ENCODE measurements around the gene COQ9.
A peak's percentile ranks its signal among the peaks of the same experiment; 100 is the strongest.

The COQ9 gene

GRCh38 chr16:57407521-57408353 lies 39.5 kb upstream of the COQ9 start:
- H3K4me3 ChIP-seq (ENCODE audit: low read depth, low read length) = no peak overlapping the region
- DNase-seq (ENCODE audit: low read depth) = no peak

GRCh38 chr16:57409065-57409464 lies 38.2 kb upstream of the COQ9 start:
- TF ChIP-seq CTCF (IDR thresholded peaks at IDR 0.05; ENCODE audit: low read depth, low read length) (no peak), MAX (IDR thresholded peaks at IDR 0.05; ENCODE audit: low read depth, low read length) (no peak), POLR2A (IDR thresholded peaks at IDR 0.05; ENCODE audit: extremely low read depth, insufficient read length) (no peak), MYC (IDR thresholded peaks at IDR 0.05; ENCODE audit: low read depth, low read length) (no peak)
- no peak overlapping the region for H3K4me3 ChIP-seq (ENCODE audit: low read depth, low read length)
- DNase-seq (ENCODE audit: low read depth) = no peak

More at GRCh38 chr16:57407521-57408353, 39.5 kb upstream of the COQ9 start:
- no peak for TF ChIP-seq POLR2A (IDR thresholded peaks at IDR 0.05; ENCODE audit: extremely low read depth, insufficient read length)
- no peak for TF ChIP-seq MYC (IDR thresholded peaks at IDR 0.05; ENCODE audit: low read depth, low read length)
- TF ChIP-seq CTCF (IDR thresholded peaks at IDR 0.05; ENCODE audit: low read depth, low read length) = no peak
- no peak for TF ChIP-seq MAX (IDR thresholded peaks at IDR 0.05; ENCODE audit: low read depth, low read length)

GRCh38 chr16:57409870-57410587 lies 37.2 kb upstream of the COQ9 start:
- no peak overlapping the region for H3K4me3 ChIP-seq (ENCODE audit: low read depth, low read length)
- DNase-seq (ENCODE audit: low read depth) = peak; percentile 37
- TF ChIP-seq POLR2A (IDR thresholded peaks at IDR 0.05; ENCODE audit: extremely low read depth, insufficient read length) (no peak), MYC (IDR thresholded peaks at IDR 0.05; ENCODE audit: low read depth, low read length) (no peak), CTCF (IDR thresholded peaks at IDR 0.05; ENCODE audit: low read depth, low read length) (no peak), MAX (IDR thresholded peaks at IDR 0.05; ENCODE audit: low read depth, low read length) (no peak)

- H3K4me3 ChIP-seq (ENCODE audit: low read depth, low read length) = no peak overlapping the region
- no peak for TF ChIP-seq POLR2A (IDR thresholded peaks at IDR 0.05; ENCODE audit: extremely low read depth, insufficient read length)
- TF ChIP-seq CTCF (IDR thresholded peaks at IDR 0.05; ENCODE audit: low read depth, low read length) = no peak
- TF ChIP-seq MYC (IDR thresholded peaks at IDR 0.05; ENCODE audit: low read depth, low read length) = no peak
- TF ChIP-seq MAX (IDR thresholded peaks at IDR 0.05; ENCODE audit: low read depth, low read length) = no peak
These were observed 35.8 kb upstream of the COQ9 start for GRCh38 chr16:57411362-57411976.

GRCh38 chr16:57412584-57412983 lies 34.7 kb upstream of the COQ9 start:
- DNase-seq (ENCODE audit: low read depth) = no peak

More at GRCh38 chr16:57411362-57411976, 35.8 kb upstream of the COQ9 start:
- no peak for DNase-seq (ENCODE audit: low read depth)

More at GRCh38 chr16:57412584-57412983, 34.7 kb upstream of the COQ9 start:
- TF ChIP-seq POLR2A (IDR thresholded peaks at IDR 0.05; ENCODE audit: extremely low read depth, insufficient read length) = no peak
- TF ChIP-seq MAX (IDR thresholded peaks at IDR 0.05; ENCODE audit: low read depth, low read length) = no peak
- no peak for TF ChIP-seq MYC (IDR thresholded peaks at IDR 0.05; ENCODE audit: low read depth, low read length)
- no peak for TF ChIP-seq CTCF (IDR thresholded peaks at IDR 0.05; ENCODE audit: low read depth, low read length)
- no peak overlapping the region for H3K4me3 ChIP-seq (ENCODE audit: low read depth, low read length)
